OCI-LY7 (cell line): ENCODE measurements around the gene MTHFS.

Experiments
- CTCF ChIP-seq: fragments of 200-600 bp; sonication (generic); conservative IDR thresholded peaks from 2 replicates; pipeline ENCODE4 v1.5.1; 2014; ENCODE audit warnings: mild to moderate bottlenecking, antibody characterized with exemption, low read length, moderate library complexity, mixed read lengths
- EZH2phosphoT487 ChIP-seq: fragments of 200-600 bp; sonication (generic); IDR thresholded peaks from 2 replicates; pipeline ENCODE4 v1.6.1; 2018; ENCODE audit warnings: low read depth, borderline replicate concordance, mild to moderate bottlenecking, mixed run types, antibody characterized with exemption, low read length, moderate library complexity, mixed read lengths

GRCh38 chr15:79824136-79824701 is 72.6 kb downstream of the MTHFS start:
- no peak for TF ChIP-seq CTCF
- no peak for TF ChIP-seq EZH2phosphoT487
